Naive thymus-derived CD8-positive, alpha-beta T cell (primary cell): ENCODE measurements around the gene NDUFA12. TPM values are rescaled to one million over a fixed set of nuclear protein-coding genes. Genes with fewer than 3 reads are reported as not detected.

ENCODE experiments used
- ATAC-seq, 2 donors: fragments of 150-1000 bp; cut with Tn5 transposase in 1 of 2; sonication (Bioruptor Pico), chemical (Tn5 transposase) in 1 of 2; 1 replicate in 1 of 2; 2 replicates in 1 of 2; pipeline ENCODE4 v1.10.0; 2021; ENCODE audit warnings: mild to moderate bottlenecking in 2 of 2, moderate library complexity in 2 of 2
- POLR2A ChIA-PET: fragments of 350-600 bp; sonication (Branson Sonifier 250); formaldehyde crosslinking; loops from one replicate; lab custom pipeline; 2021; ENCODE audit warnings: antibody characterized with exemption; lab: Charles Lee
- DNase-seq, 10 donors: peaks; one replicate each; pipeline versions ENCODE4 v3.0.0 to v3.0.0-alpha.2; 2020 to 2022
- H3K27ac Mint-ChIP-seq, 10 donors: one replicate each; pipeline ENCODE4 v1.8.0; 2020 to 2022; ENCODE audit warnings: mild to moderate bottlenecking in 10 of 10, mixed read lengths in 10 of 10, moderate library complexity in 4 of 10, inconsistent platforms in 1 of 10
- H3K27me3 Mint-ChIP-seq, 5 donors: one replicate each; pipeline ENCODE4 v1.8.0; 2021 to 2022; ENCODE audit warnings: mixed read lengths in 5 of 5
- H3K36me3 Mint-ChIP-seq, 3 donors: one replicate each; pipeline ENCODE4 v1.8.0; 2020 to 2022; ENCODE audit warnings: mixed read lengths in 3 of 3, mild to moderate bottlenecking in 2 of 3, inconsistent platforms in 1 of 3
- H3K4me1 Mint-ChIP-seq, 4 donors: one replicate each; pipeline ENCODE4 v1.8.0; 2021 to 2022; ENCODE audit warnings: mixed read lengths in 4 of 4
- H3K4me3 Mint-ChIP-seq, 10 donors: one replicate each; pipeline ENCODE4 v1.8.0; 2020 to 2022; ENCODE audit warnings: mild to moderate bottlenecking in 10 of 10, mixed read lengths in 10 of 10, moderate library complexity in 6 of 10, inconsistent platforms in 1 of 10
- H3K9me3 Mint-ChIP-seq, 9 donors: one replicate each; pipeline ENCODE4 v1.8.0; 2020 to 2022; ENCODE audit warnings: mixed read lengths in 9 of 9, mild to moderate bottlenecking in 3 of 9, inconsistent platforms in 1 of 9, moderate library complexity in 1 of 9
- polyA plus RNA-seq, 3 donors: library from polyadenylated mRNA; unstranded; fragments of 300-500 nt; fragmentation: Illumina TruSeq; gene quantifications; one replicate each; pipeline ENCODE4 v1.2.3, GENCODE V29; 2021
- total RNA-seq, 8 experiments: library from RNA in 2 of 8; stranded (reverse) in 2 of 8; gene quantifications; one replicate each; pipeline ENCODE4 v1.2.3 and lab custom pipeline; 2021 to 2026

The NDUFA12 gene
- total and polyA plus RNA-seq, 5 experiments from 2014 or later, result 67.5 to 364 (median 282) TPM

GRCh38 chr12:94961256-94961824 lies 42.2 kb downstream of the NDUFA12 start:
- H3K27me3 Mint-ChIP-seq, result peaks cover 0 to 25% (median 8%) of the 10 kb centered on the region in 5 donors
- H3K36me3 Mint-ChIP-seq, result no peaks in the 10 kb centered on the region
- no peak overlapping the region for H3K4me3 Mint-ChIP-seq
- H3K27ac Mint-ChIP-seq, result no peak overlapping the region
- peaks cover 0 to 7% (median under 1%) of the 10 kb centered on the region in 4 donors for H3K4me1 Mint-ChIP-seq
- DNase-seq (no peak), ATAC-seq (no peak)
- POLR2A ChIA-PET, result no interaction called here
- H3K9me3 Mint-ChIP-seq, result no peaks in the 10 kb centered on the region

GRCh38 chr12:94957006-94957405 lies 46.5 kb downstream of the NDUFA12 start:
- DNase-seq (no peak), ATAC-seq (no peak)
- POLR2A ChIA-PET, result no interaction called here
- Mint-ChIP-seq H3K4me3 (no peak overlapping the region), H3K27ac (no peak overlapping the region), H3K36me3 (no peaks in the 10 kb centered on the region), H3K9me3 (no peaks in the 10 kb centered on the region), H3K27me3 (peaks cover 16 to 67% (median 34%) of the 10 kb centered on the region in 5 donors), H3K4me1 (peaks cover 0 to 20% (median 5%) of the 10 kb centered on the region in 4 donors)

GRCh38 chr12:94954948-94955592 lies 48.4 kb downstream of the NDUFA12 start:
- H3K27me3 Mint-ChIP-seq, result peaks cover 21 to 81% (median 41%) of the 10 kb centered on the region in 5 donors
- peaks cover 0 to 5% (median 0%) of the 10 kb centered on the region in 3 donors for H3K36me3 Mint-ChIP-seq

GRCh38 chr12:94954029-94954685 lies 49.3 kb downstream of the NDUFA12 start:
- POLR2A ChIA-PET, result no interaction called here
- ATAC-seq (no peak), DNase-seq (no peak)
- Mint-ChIP-seq H3K4me3 (no peak overlapping the region), H3K9me3 (no peaks in the 10 kb centered on the region), H3K27me3 (peaks cover 25 to 82% (median 43%) of the 10 kb centered on the region in 5 donors), H3K4me1 (peaks cover 0 to 20% (median 5%) of the 10 kb centered on the region in 4 donors), H3K27ac (no peak overlapping the region), H3K36me3 (peaks cover 0 to 5% (median 0%) of the 10 kb centered on the region in 3 donors)

More at GRCh38 chr12:94954948-94955592, 48.4 kb downstream of the NDUFA12 start:
- no peak for DNase-seq
- Mint-ChIP-seq H3K4me1 (peaks cover 0 to 20% (median 5%) of the 10 kb centered on the region in 4 donors), H3K27ac (no peak overlapping the region), H3K4me3 (no peak overlapping the region), H3K9me3 (no peaks in the 10 kb centered on the region)
- ATAC-seq, result no peak
- POLR2A ChIA-PET, result no interaction called here

- H3K9me3 Mint-ChIP-seq, result no peaks in the 10 kb centered on the region
- H3K27ac Mint-ChIP-seq, result peak overlapping the region in 1 of 10 donors; percentile 77
- peaks cover 0 to 5% (median 0%) of the 10 kb centered on the region in 3 donors for H3K36me3 Mint-ChIP-seq
- H3K4me1 Mint-ChIP-seq, result peaks cover 0 to 20% (median 5%) of the 10 kb centered on the region in 4 donors
- H3K27me3 Mint-ChIP-seq, result peaks cover 32 to 93% (median 45%) of the 10 kb centered on the region in 5 donors
- ATAC-seq, result no peak
- POLR2A ChIA-PET, result no interaction called here
- DNase-seq, result no peak
- no peak overlapping the region for H3K4me3 Mint-ChIP-seq
Observed at GRCh38 chr12:94952325-94952724, 51.2 kb downstream of the NDUFA12 start.

GRCh38 chr12:94951071-94951934 lies 52.2 kb downstream of the NDUFA12 start:
- Mint-ChIP-seq H3K4me3 (no peak overlapping the region), H3K36me3 (peaks cover 0 to 5% (median 0%) of the 10 kb centered on the region in 3 donors), H3K27ac (no peak overlapping the region), H3K9me3 (no peaks in the 10 kb centered on the region), H3K27me3 (peaks cover 32 to 93% (median 37%) of the 10 kb centered on the region in 5 donors), H3K4me1 (peaks cover 0 to 13% (median 5%) of the 10 kb centered on the region in 4 donors)
- POLR2A ChIA-PET, result interaction anchor here (0.6 kb wide), 1 partner anchor 515 kb away, joined by 3 read pairs; no protein-coding TSS in a partner anchor
- no peak for DNase-seq
- no peak for ATAC-seq

GRCh38 chr12:94948232-94948810 lies 55.2 kb downstream of the NDUFA12 start:
- H3K27ac Mint-ChIP-seq, result no peak overlapping the region
- peaks cover 0 to 10% (median 3%) of the 10 kb centered on the region in 3 donors for H3K36me3 Mint-ChIP-seq
- H3K9me3 Mint-ChIP-seq, result peaks cover 2 to 23% (median 13%) of the 10 kb centered on the region in 9 donors
- peaks cover 12 to 21% (median 17%) of the 10 kb centered on the region in 4 donors for H3K4me1 Mint-ChIP-seq
- POLR2A ChIA-PET, result no interaction called here
- ATAC-seq (no peak), DNase-seq (no peak)
- peaks cover 18 to 83% (median 24%) of the 10 kb centered on the region in 5 donors for H3K27me3 Mint-ChIP-seq
- no peak overlapping the region for H3K4me3 Mint-ChIP-seq

- no peak for ATAC-seq
- peak overlapping the region in 3 of 10 donors; percentile 25 to 89 (median 75) for H3K27ac Mint-ChIP-seq
- peaks cover 15 to 41% (median 39%) of the 10 kb centered on the region in 4 donors for H3K4me1 Mint-ChIP-seq
Observed at GRCh38 chr12:94942663-94943062, 60.8 kb downstream of the NDUFA12 start.

GRCh38 chr12:94941440-94941862 lies 62.0 kb downstream of the NDUFA12 start:
- Mint-ChIP-seq H3K27ac (peak overlapping the region in 3 of 10 donors; percentile 29 to 89 (median 37)), H3K4me1 (peaks cover 15 to 41% (median 39%) of the 10 kb centered on the region in 4 donors), H3K4me3 (peak overlapping the region in 1 of 10 donors; percentile 9), H3K27me3 (peaks cover 0 to 29% (median 3%) of the 10 kb centered on the region in 5 donors), H3K36me3 (peaks cover 0 to 6% (median 5%) of the 10 kb centered on the region in 3 donors), H3K9me3 (peaks cover 2 to 30% (median 18%) of the 10 kb centered on the region in 9 donors)
- no peak for ATAC-seq
- peak in 1 of 10 donors; percentile 15 for DNase-seq
- POLR2A ChIA-PET, result no interaction called here

More at GRCh38 chr12:94942663-94943062, 60.8 kb downstream of the NDUFA12 start:
- Mint-ChIP-seq H3K27me3 (peaks cover 0 to 41% (median 3%) of the 10 kb centered on the region in 5 donors), H3K36me3 (peaks cover 0 to 6% (median 5%) of the 10 kb centered on the region in 3 donors), H3K4me3 (peak overlapping the region in 6 of 10 donors; percentile 29 to 58 (median 50)), H3K9me3 (peaks cover 2 to 30% (median 18%) of the 10 kb centered on the region in 9 donors)
- no peak for DNase-seq
- POLR2A ChIA-PET, result no interaction called here

GRCh38 chr12:94940771-94941170 lies 62.7 kb downstream of the NDUFA12 start:
- Mint-ChIP-seq H3K27me3 (peaks cover 0 to 22% (median 1%) of the 10 kb centered on the region in 5 donors), H3K4me1 (peaks cover 15 to 41% (median 36%) of the 10 kb centered on the region in 4 donors), H3K9me3 (peaks cover 2 to 26% (median 18%) of the 10 kb centered on the region in 9 donors), H3K36me3 (peaks cover 0 to 6% (median 5%) of the 10 kb centered on the region in 3 donors), H3K4me3 (no peak overlapping the region), H3K27ac (no peak overlapping the region)
- POLR2A ChIA-PET, result no interaction called here
- no peak for DNase-seq
- ATAC-seq, result no peak

- peaks cover 0 to 11% (median 4%) of the 10 kb centered on the region in 9 donors for H3K9me3 Mint-ChIP-seq
- H3K36me3 Mint-ChIP-seq, result peaks cover 0 to 4% (median 1%) of the 10 kb centered on the region in 3 donors
- peaks cover 0 to 10% (median 0%) of the 10 kb centered on the region in 5 donors for H3K27me3 Mint-ChIP-seq
- H3K27ac Mint-ChIP-seq, result peak overlapping the region in 1 of 10 donors; percentile 52
- DNase-seq (no peak), ATAC-seq (no peak)
- H3K4me3 Mint-ChIP-seq, result no peak overlapping the region
- POLR2A ChIA-PET, result no interaction called here
- peaks cover 5 to 29% (median 22%) of the 10 kb centered on the region in 4 donors for H3K4me1 Mint-ChIP-seq
Observed at GRCh38 chr12:94938583-94938982, 64.9 kb downstream of the NDUFA12 start.
